OCI-LY1 (cell line): ENCODE results near the gene SEPHS1.

Source experiments
- CTCF ChIP-seq: fragments of 200-600 bp; sonication (generic), shearing (Covaris generic); IDR thresholded peaks from 2 replicates; pipeline ENCODE4 v1.5.1; 2017; ENCODE audit warnings: mild to moderate bottlenecking, antibody characterized with exemption, low read length, moderate library complexity, mixed read lengths
- EZH2 ChIP-seq: fragments of 200-600 bp; sonication (generic), shearing (Covaris generic); IDR thresholded peaks from 2 replicates; pipeline ENCODE4 v1.8.0; 2017; ENCODE audit warnings: borderline replicate concordance, mixed run types, mild to moderate bottlenecking, antibody characterized with exemption, low read length, moderate library complexity, mixed read lengths

GRCh38 chr10:13306103-13306502 lies 42.0 kb downstream of the SEPHS1 start:
- no peak for TF ChIP-seq CTCF
- no peak for TF ChIP-seq EZH2
